ENCODE data around the gene FRMD8.

Gene FRMD8

GRCh38 chr11:65386307-65387140 is at the start of gene FRMD8:
FRMD8 (plus strand) TSS chr11:65386637; CDS start chr11:65387037, 400 bp downstream.
- Histone ChIP-seq H3K27ac (peak within 1 kb of the TSS; percentile 82 to 99 (median 96)), H3K4me3 (peak within 1 kb of the TSS; percentile 64 to 91 (median 79))

- no peak overlapping the region for H3K4me3 ChIP-seq
- H3K27ac ChIP-seq = no peak overlapping the region
These were observed 47.8 kb upstream of the FRMD8 start for GRCh38 chr11:65338676-65339075.

GRCh38 chr11:65340226-65340625 is 46.2 kb upstream of the FRMD8 start:
- H3K27ac ChIP-seq = no peak overlapping the region
- H3K4me3 ChIP-seq = no peak overlapping the region

- Histone ChIP-seq H3K27ac (no peak overlapping the region), H3K4me3 (no peak overlapping the region)
These were observed 44.6 kb upstream of the FRMD8 start for GRCh38 chr11:65341856-65342255.

GRCh38 chr11:65351511-65351910 is 34.9 kb upstream of the FRMD8 start:
- Histone ChIP-seq H3K27ac (no peak overlapping the region), H3K4me3 (no peak overlapping the region)

GRCh38 chr11:65352783-65353182 is 33.7 kb upstream of the FRMD8 start:
- Histone ChIP-seq H3K27ac (no peak overlapping the region), H3K4me3 (no peak overlapping the region)

- Histone ChIP-seq H3K27ac (peak overlapping the region in 1 of 21 experiments; percentile 8), H3K4me3 (no peak overlapping the region)
These were observed 33.1 kb upstream of the FRMD8 start for GRCh38 chr11:65353376-65353775.

GRCh38 chr11:65353900-65354264 is 32.6 kb upstream of the FRMD8 start:
- H3K4me3 ChIP-seq = peak overlapping the region; percentile 22 to 79 (median 65)

GRCh38 chr11:65354265-65355012 is 32.0 kb upstream of the FRMD8 start, which contains the start of gene TIGD3:
TIGD3 (plus strand) TSS chr11:65354751; CDS start chr11:65355809, 1,058 bp downstream.
- peak within 1 kb of the TSS; percentile 54 to 79 (median 65) for H3K4me3 ChIP-seq
- H3K27ac ChIP-seq = peak within 1 kb of the TSS in 15 of 21 experiments; percentile 4 to 75 (median 45)

More at GRCh38 chr11:65353900-65354264, 32.6 kb upstream of the FRMD8 start:
- peak overlapping the region in 8 of 21 experiments; percentile 2 to 66 (median 29) for H3K27ac ChIP-seq

GRCh38 chr11:65355013-65355775 is 31.2 kb upstream of the FRMD8 start:
- Histone ChIP-seq H3K4me3 (peak overlapping the region; percentile 54 to 79 (median 65)), H3K27ac (peak overlapping the region in 14 of 21 experiments; percentile 4 to 75 (median 45))

GRCh38 chr11:65355776-65356393 is 30.6 kb upstream of the FRMD8 start:
- peak overlapping the region in 5 of 7 experiments; percentile 17 to 79 (median 62) for H3K4me3 ChIP-seq

GRCh38 chr11:65356394-65356972 is 30.0 kb upstream of the FRMD8 start:
- no peak overlapping the region for H3K27ac ChIP-seq
- peak overlapping the region in 1 of 7 experiments; percentile 79 for H3K4me3 ChIP-seq

More at GRCh38 chr11:65355776-65356393, 30.6 kb upstream of the FRMD8 start:
- peak overlapping the region in 1 of 21 experiments; percentile 66 for H3K27ac ChIP-seq

GRCh38 chr11:65357856-65358356 is 28.5 kb upstream of the FRMD8 start:
- no peak overlapping the region for H3K27ac ChIP-seq
- H3K4me3 ChIP-seq = no peak overlapping the region

GRCh38 chr11:65362320-65362931 is 24.0 kb upstream of the FRMD8 start:
- H3K4me3 ChIP-seq = no peak overlapping the region
- H3K27ac ChIP-seq = peak overlapping the region in 3 of 21 experiments; percentile 14 to 31 (median 17)

- H3K27ac ChIP-seq = peak overlapping the region in 3 of 21 experiments; percentile 14 to 31 (median 17)
- H3K4me3 ChIP-seq = no peak overlapping the region
These were observed 23.5 kb upstream of the FRMD8 start for GRCh38 chr11:65362966-65363365.

- no peak overlapping the region for H3K4me3 ChIP-seq
- H3K27ac ChIP-seq = no peak overlapping the region
These were observed 22.7 kb upstream of the FRMD8 start for GRCh38 chr11:65363770-65364169.

GRCh38 chr11:65366340-65366773 is 20.1 kb upstream of the FRMD8 start:
- Histone ChIP-seq H3K4me3 (no peak overlapping the region), H3K27ac (peak overlapping the region in 1 of 21 experiments; percentile 10)

- Histone ChIP-seq H3K4me3 (no peak overlapping the region), H3K27ac (peak overlapping the region in 3 of 21 experiments; percentile 26 to 64 (median 43))
These were observed 15.8 kb upstream of the FRMD8 start for GRCh38 chr11:65370659-65371049.
